ENCODE data around the gene TEX2. TPM values are rescaled to one million over a fixed set of nuclear protein-coding genes. Genes with fewer than 3 reads are reported as not detected.

Gene TEX2
- total and polyA plus RNA-seq, 2 experiments from 2014 or later: 7.5 to 17.7 TPM

DNA sequence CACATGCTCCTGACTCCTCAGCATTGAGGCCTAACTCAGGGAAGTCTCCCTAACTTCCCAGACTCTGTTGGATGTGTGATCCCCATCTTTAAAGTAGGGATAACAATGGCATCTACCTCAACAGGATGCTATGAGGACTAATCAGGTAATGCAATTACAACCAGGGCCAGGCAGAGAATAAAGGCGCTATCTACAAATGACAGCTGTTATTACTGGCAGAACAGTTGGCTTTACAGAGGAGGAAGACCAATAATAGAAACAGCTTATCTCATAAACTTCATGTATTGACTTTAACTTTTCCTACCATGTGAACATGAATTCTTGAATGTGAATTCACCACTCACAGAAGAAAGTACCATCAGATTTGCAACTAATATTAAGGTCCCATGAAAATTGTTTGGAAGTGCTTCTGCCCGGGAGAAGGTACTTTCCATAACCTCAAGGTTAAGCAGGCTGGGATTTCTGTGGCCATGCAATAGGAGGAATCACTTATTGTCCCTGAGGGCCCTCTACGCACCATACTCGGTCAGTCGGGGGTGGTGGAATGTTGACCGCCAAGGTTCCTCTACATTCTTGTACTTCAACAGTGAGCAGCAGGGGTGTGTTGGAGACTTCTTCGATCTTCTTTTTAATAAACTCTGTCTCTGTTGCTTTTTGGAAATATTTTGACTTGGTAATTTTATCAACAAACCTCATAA is 110.5 kb downstream of the TEX2 start (continued):
- no peak for TF ChIP-seq NANOG (IDR thresholded peaks at IDR 0.05; ENCODE audit: borderline replicate concordance)

GRCh38 chr17:64151016-64151368 is 112.1 kb downstream of the TEX2 start:
- Histone ChIP-seq H4K20me1 (replicated peaks; ENCODE audit: insufficient read depth) (no peaks in the 10 kb centered on the region), H3K4me3 (no peak overlapping the region), H3K27me3 (ENCODE audit: insufficient read depth) (no peaks in the 10 kb centered on the region), H3K4me1 (ENCODE audit: insufficient read depth) (peaks cover 11% of the 10 kb centered on the region), H3K9me2 (ENCODE audit: insufficient read depth) (no peaks in the 10 kb centered on the region), H3K4me2 (no peak overlapping the region), H3F3A (replicated peaks; ENCODE audit: low read depth) (peaks cover 24% of the 10 kb centered on the region; the same call in 1 of the 2 replicates), H2AFZ (no peak overlapping the region), H3K36me3 (ENCODE audit: insufficient read depth) (no peaks in the 10 kb centered on the region), H3K79me2 (replicated peaks; ENCODE audit: insufficient read depth) (no peaks in the 10 kb centered on the region), H3K27ac (ENCODE audit: low read depth) (no peak overlapping the region)
- Mint-ChIP-seq H3K4me3 (no peak overlapping the region), H3K36me3 (ENCODE audit: low read depth) (peaks cover 29% of the 10 kb centered on the region), H3K9me3 (no peaks in the 10 kb centered on the region; the same call in 2 of the 3 replicates), H3K27me3 (ENCODE audit: insufficient read depth, low read depth, poor library complexity) (peaks cover 3% of the 10 kb centered on the region), H3K27ac (no peak overlapping the region), H3K4me1 (peaks cover 35% of the 10 kb centered on the region)
- no peak for TF ChIP-seq REST (IDR thresholded peaks at IDR 0.05; ENCODE audit: unreplicated experiment)
- no peak for DNase-seq (ENCODE audit: low spot score)
- no peak for ATAC-seq

- Histone ChIP-seq H3K79me2 (replicated peaks; ENCODE audit: insufficient read depth) (no peaks in the 10 kb centered on the region), H3K4me3 (no peak overlapping the region)
- H3K4me1 Mint-ChIP-seq: peaks cover 35% of the 10 kb centered on the region
- TF ChIP-seq CREB1 (CRISPR knock-in tag; IDR thresholded peaks at IDR 0.05; ENCODE audit: low read depth) (no peak), EZH2phosphoT487 (IDR thresholded peaks at IDR 0.05; ENCODE audit: unreplicated experiment) (no peak), STAT1 (IDR thresholded peaks at IDR 0.05; ENCODE audit: unreplicated experiment) (no peak), JUNB (IDR thresholded peaks at IDR 0.05; ENCODE audit: unreplicated experiment) (no peak), ZNF114 (CRISPR knock-in tag; IDR thresholded peaks at IDR 0.05) (no peak), POLR2AphosphoS5 (IDR thresholded peaks at IDR 0.05; ENCODE audit: low read depth) (no peak)
- TF ChIP-seq, protein P1, sequence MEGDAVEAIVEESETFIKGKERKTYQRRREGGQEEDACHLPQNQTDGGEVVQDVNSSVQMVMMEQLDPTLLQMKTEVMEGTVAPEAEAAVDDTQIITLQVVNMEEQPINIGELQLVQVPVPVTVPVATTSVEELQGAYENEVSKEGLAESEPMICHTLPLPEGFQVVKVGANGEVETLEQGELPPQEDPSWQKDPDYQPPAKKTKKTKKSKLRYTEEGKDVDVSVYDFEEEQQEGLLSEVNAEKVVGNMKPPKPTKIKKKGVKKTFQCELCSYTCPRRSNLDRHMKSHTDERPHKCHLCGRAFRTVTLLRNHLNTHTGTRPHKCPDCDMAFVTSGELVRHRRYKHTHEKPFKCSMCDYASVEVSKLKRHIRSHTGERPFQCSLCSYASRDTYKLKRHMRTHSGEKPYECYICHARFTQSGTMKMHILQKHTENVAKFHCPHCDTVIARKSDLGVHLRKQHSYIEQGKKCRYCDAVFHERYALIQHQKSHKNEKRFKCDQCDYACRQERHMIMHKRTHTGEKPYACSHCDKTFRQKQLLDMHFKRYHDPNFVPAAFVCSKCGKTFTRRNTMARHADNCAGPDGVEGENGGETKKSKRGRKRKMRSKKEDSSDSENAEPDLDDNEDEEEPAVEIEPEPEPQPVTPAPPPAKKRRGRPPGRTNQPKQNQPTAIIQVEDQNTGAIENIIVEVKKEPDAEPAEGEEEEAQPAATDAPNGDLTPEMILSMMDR (conservative IDR thresholded peaks at IDR 0.05; ENCODE audit: low read depth in 2 of 2): no peak
- TF ChIP-seq, protein P2, sequence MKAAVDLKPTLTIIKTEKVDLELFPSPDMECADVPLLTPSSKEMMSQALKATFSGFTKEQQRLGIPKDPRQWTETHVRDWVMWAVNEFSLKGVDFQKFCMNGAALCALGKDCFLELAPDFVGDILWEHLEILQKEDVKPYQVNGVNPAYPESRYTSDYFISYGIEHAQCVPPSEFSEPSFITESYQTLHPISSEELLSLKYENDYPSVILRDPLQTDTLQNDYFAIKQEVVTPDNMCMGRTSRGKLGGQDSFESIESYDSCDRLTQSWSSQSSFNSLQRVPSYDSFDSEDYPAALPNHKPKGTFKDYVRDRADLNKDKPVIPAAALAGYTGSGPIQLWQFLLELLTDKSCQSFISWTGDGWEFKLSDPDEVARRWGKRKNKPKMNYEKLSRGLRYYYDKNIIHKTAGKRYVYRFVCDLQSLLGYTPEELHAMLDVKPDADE (IDR thresholded peaks at IDR 0.05): no peak
These were observed 112.6 kb downstream of the TEX2 start for GRCh38 chr17:64150237-64151015.

More at GRCh38 chr17:64150237-64151015, 112.6 kb downstream of the TEX2 start:
- no peak overlapping the region for H2AFZ ChIP-seq
- H3K9me2 ChIP-seq (ENCODE audit: insufficient read depth): no peaks in the 10 kb centered on the region
- Mint-ChIP-seq H3K36me3 (ENCODE audit: low read depth) (peaks cover 29% of the 10 kb centered on the region), H3K27me3 (ENCODE audit: insufficient read depth, low read depth, poor library complexity) (peaks cover 3% of the 10 kb centered on the region), H3K9me3 (no peaks in the 10 kb centered on the region; the same call in 2 of the 3 replicates), H3K4me3 (no peak overlapping the region), H3K27ac (no peak overlapping the region)
- H3K27ac ChIP-seq (ENCODE audit: low read depth): no peak overlapping the region
- H3K4me1 ChIP-seq (ENCODE audit: insufficient read depth): peaks cover 11% of the 10 kb centered on the region
- no peak for DNase-seq (ENCODE audit: low spot score)
- ATAC-seq: no peak
- H3F3A ChIP-seq (replicated peaks; ENCODE audit: low read depth): peaks cover 24% of the 10 kb centered on the region; the same call in 1 of the 2 replicates
- H3K36me3 ChIP-seq (ENCODE audit: insufficient read depth): no peaks in the 10 kb centered on the region
- H3K4me2 ChIP-seq: no peak overlapping the region
- H4K20me1 ChIP-seq (replicated peaks; ENCODE audit: insufficient read depth): no peaks in the 10 kb centered on the region
- no peaks in the 10 kb centered on the region for H3K27me3 ChIP-seq (ENCODE audit: insufficient read depth)
